Prostate gland (tissue), 2 donors: ENCODE measurements around the gene PTPRT. TPM values are rescaled to one million over a fixed set of nuclear protein-coding genes. Genes with fewer than 3 reads are reported as not detected.

Experiments
- DNase-seq: peaks from one replicate; pipeline ENCODE4 v3.0.0-alpha.2; 2019; ENCODE audit warnings: low spot score
- H3K27ac ChIP-seq, 2 donors: fragments of 200-600 bp; sonication (generic); 2 replicates each; pipeline ENCODE4 v1.5.1; 2017 to 2019
- H3K27me3 ChIP-seq: fragments of 200-600 bp; sonication (generic); replicated peaks from 2 replicates; pipeline ENCODE4 v1.5.1; 2019; ENCODE audit not compliant: insufficient read depth
- H3K36me3 ChIP-seq, 2 donors: fragments of 200-600 bp; sonication (generic); 1 replicate in 1 of 2; 2 replicates in 1 of 2; pipeline versions ENCODE4 v1.5.1 to v1.8.1; 2017 to 2019
- H3K4me1 ChIP-seq: fragments of 200-600 bp; sonication (generic); replicated peaks from 2 replicates; pipeline ENCODE4 v1.5.1; 2019
- H3K4me3 ChIP-seq, 2 donors: fragments of 200-600 bp; sonication (generic); 2 replicates each; pipeline ENCODE4 v1.5.1; 2017 to 2019
- H3K9me3 ChIP-seq: fragments of 200-600 bp; sonication (generic); 2 replicates; pipeline ENCODE4 v1.5.1; 2017
- CTCF ChIP-seq, 4 experiments: fragments of 200-600 bp in 2 of 4; fragments of 450-650 bp in 2 of 4; sonication (generic) in 2 of 4; IDR thresholded peaks; 1 replicate in 3 of 4; 2 replicates in 1 of 4; pipeline ENCODE4 v1.5.1; 2016 to 2019; ENCODE audit warnings: antibody characterized with exemption in 4 of 4, mild to moderate bottlenecking in 2 of 4, moderate library complexity in 2 of 4
- POLR2A ChIP-seq: fragments of 450-650 bp; IDR thresholded peaks from one replicate; pipeline ENCODE4 v1.6.1; 2016; ENCODE audit warnings: antibody characterized with exemption, mild to moderate bottlenecking
- POLR2AphosphoS5 ChIP-seq: sonication (generic); formaldehyde crosslinking; IDR thresholded peaks from one replicate; pipeline ENCODE4 v1.6.1; 2017; ENCODE audit warnings: antibody characterized with exemption
- WGBS: methylation state at CpG from one replicate; pipeline ENCODE4 v1.1.5; 2018; 5-methylcytosine and 5-hydroxymethylcytosine counted together
- intact Hi-C: fragments of 100-400 bp; cut with DNase I; formaldehyde crosslinking; loops from one replicate; pipeline ENCODE4 v1.14.2; 2022
- total RNA-seq, 2 donors: library from RNA; depleted of rRNA; stranded (reverse); fragments of >200 nt; gene quantifications; one replicate each; pipeline ENCODE4 v1.1.0, GENCODE V29; 2016

PTPRT gene
- total RNA-seq, 2 donors from 2014 or later: 1.5 to 3.5 TPM

GRCh38 chr20:43058077-43058476, 131.6 kb downstream of the PTPRT start:
- no peak overlapping the region for H3K4me3 ChIP-seq
- DNase-seq: no peak
- H3K27me3 ChIP-seq: no peaks in the 10 kb centered on the region
- no peaks in the 10 kb centered on the region for H3K4me1 ChIP-seq
- no peaks in the 10 kb centered on the region for H3K36me3 ChIP-seq
- TF ChIP-seq POLR2A (no peak), POLR2AphosphoS5 (no peak), CTCF (IDR thresholded peaks at IDR 0.05) (no peak)
- WGBS: 92% methylated on average over 1 of the region's 1 CpG
- intact Hi-C loops: no loop called here
- H3K9me3 ChIP-seq: no peaks in the 10 kb centered on the region
- no peak overlapping the region for H3K27ac ChIP-seq

- no peaks in the 10 kb centered on the region for H3K27me3 ChIP-seq
- H3K36me3 ChIP-seq: no peaks in the 10 kb centered on the region
- intact Hi-C loops: no loop called here
- H3K27ac ChIP-seq: no peak overlapping the region
- H3K4me1 ChIP-seq: no peaks in the 10 kb centered on the region
- no peaks in the 10 kb centered on the region for H3K9me3 ChIP-seq
- TF ChIP-seq CTCF (IDR thresholded peaks at IDR 0.05): no peak
- TF ChIP-seq POLR2AphosphoS5: no peak
- no peak for TF ChIP-seq POLR2A
- no peak overlapping the region for H3K4me3 ChIP-seq
- no peak for DNase-seq
Observed at GRCh38 chr20:43057317-43057716, 132.4 kb downstream of the PTPRT start.

GRCh38 chr20:43055181-43055884, 134.4 kb downstream of the PTPRT start:
- intact Hi-C loops: no loop called here
- Histone ChIP-seq H3K27ac (no peak overlapping the region), H3K9me3 (no peaks in the 10 kb centered on the region), H3K4me3 (no peak overlapping the region), H3K27me3 (no peaks in the 10 kb centered on the region), H3K4me1 (no peaks in the 10 kb centered on the region), H3K36me3 (no peaks in the 10 kb centered on the region)
- WGBS: 38% methylated on average over 5 of the region's 5 CpGs
- no peak for DNase-seq
- TF ChIP-seq CTCF (IDR thresholded peaks at IDR 0.05): no peak
- TF ChIP-seq POLR2AphosphoS5: no peak
- no peak for TF ChIP-seq POLR2A

- Histone ChIP-seq H3K27ac (no peak overlapping the region), H3K9me3 (no peaks in the 10 kb centered on the region), H3K4me3 (no peak overlapping the region), H3K4me1 (no peaks in the 10 kb centered on the region), H3K27me3 (no peaks in the 10 kb centered on the region), H3K36me3 (no peaks in the 10 kb centered on the region)
- DNase-seq: no peak
- no peak for TF ChIP-seq POLR2A
- TF ChIP-seq CTCF (IDR thresholded peaks at IDR 0.05): no peak
- no peak for TF ChIP-seq POLR2AphosphoS5
- intact Hi-C loops: no loop called here
- 70% methylated on average over 1 of the region's 1 CpG for WGBS
Observed at GRCh38 chr20:43052532-43052931, 137.2 kb downstream of the PTPRT start.

GRCh38 chr20:43046966-43047365, 142.7 kb downstream of the PTPRT start:
- no peak for DNase-seq
- Histone ChIP-seq H3K27ac (no peak overlapping the region), H3K36me3 (no peaks in the 10 kb centered on the region), H3K4me1 (no peaks in the 10 kb centered on the region), H3K27me3 (no peaks in the 10 kb centered on the region), H3K9me3 (no peaks in the 10 kb centered on the region), H3K4me3 (no peak overlapping the region)
- TF ChIP-seq POLR2A: no peak
- TF ChIP-seq POLR2AphosphoS5: no peak
- TF ChIP-seq CTCF (IDR thresholded peaks at IDR 0.05): no peak
- intact Hi-C loops: no loop called here
- WGBS: 37% methylated on average over 7 of the region's 7 CpGs
